WTC11 (cell line): ENCODE measurements around the gene SAMD10. TPM values are rescaled to one million over a fixed set of nuclear protein-coding genes. Genes with fewer than 3 reads are reported as not detected.
A peak's percentile ranks its signal among the peaks of the same experiment; 100 is the strongest.

Source experiments
- AFF4 ChIP-seq: sonication (generic); formaldehyde crosslinking; IDR thresholded peaks from 2 replicates; pipeline ENCODE4 v1.8.1; 2023; ENCODE audit warnings: mild to moderate bottlenecking, missing genetic modification reagents, borderline replicate concordance
- ARID4B ChIP-seq: sonication (generic); formaldehyde crosslinking; IDR thresholded peaks from 2 replicates; pipeline ENCODE4 v1.8.0; 2023; ENCODE audit warnings: missing genetic modification reagents, mild to moderate bottlenecking, borderline replicate concordance
- ATF1 ChIP-seq: sonication (generic); formaldehyde crosslinking; IDR thresholded peaks from 2 replicates; pipeline ENCODE4 v1.8.1; 2023; ENCODE audit warnings: mild to moderate bottlenecking, moderate library complexity, missing genetic modification reagents
- ATF3 ChIP-seq: sonication (generic); formaldehyde crosslinking; conservative IDR thresholded peaks from 2 replicates; pipeline ENCODE4 v1.8.1; 2022; ENCODE audit warnings: mild to moderate bottlenecking, missing genetic modification reagents
- CREM ChIP-seq: sonication (generic); formaldehyde crosslinking; IDR thresholded peaks from 2 replicates; pipeline ENCODE4 v1.8.1; 2022; ENCODE audit warnings: mild to moderate bottlenecking, missing genetic modification reagents, moderate library complexity
- ELF4 ChIP-seq: sonication (generic); formaldehyde crosslinking; IDR thresholded peaks from 2 replicates; pipeline ENCODE4 v1.8.1; 2022; ENCODE audit warnings: low read depth, mild to moderate bottlenecking, moderate library complexity, missing genetic modification reagents
- EMX1 ChIP-seq: fragments of 250-450 bp; sonication (Bioruptor Pico); IDR thresholded peaks from 2 replicates; pipeline ENCODE4 v1.8.0; 2021; ENCODE audit warnings: mild to moderate bottlenecking
- FOXP1 ChIP-seq: sonication (generic); formaldehyde crosslinking; IDR thresholded peaks from 2 replicates; pipeline ENCODE4 v1.8.0; 2022; ENCODE audit warnings: missing genetic modification reagents, mild to moderate bottlenecking, moderate library complexity, borderline replicate concordance
- GABPB1 ChIP-seq: sonication (generic); formaldehyde crosslinking; IDR thresholded peaks from 2 replicates; pipeline ENCODE4 v1.8.1; 2023; ENCODE audit warnings: mild to moderate bottlenecking, missing genetic modification reagents
- GRHL2 ChIP-seq: fragments of 250-450 bp; sonication (Bioruptor Pico); IDR thresholded peaks from 2 replicates; pipeline ENCODE4 v1.8.0; 2022; ENCODE audit warnings: mild to moderate bottlenecking, moderate library complexity; ENCODE audit not compliant: insufficient replicate concordance, severe bottlenecking
- MLX ChIP-seq: sonication (generic); formaldehyde crosslinking; IDR thresholded peaks from 2 replicates; pipeline ENCODE4 v1.8.1; 2023; ENCODE audit warnings: mild to moderate bottlenecking, missing genetic modification reagents, moderate library complexity
- SMAD4 ChIP-seq: sonication (generic); formaldehyde crosslinking; IDR thresholded peaks from 2 replicates; pipeline ENCODE4 v1.8.0; 2022; ENCODE audit warnings: mild to moderate bottlenecking, missing genetic modification reagents
- SP1 ChIP-seq: sonication (generic); formaldehyde crosslinking; conservative IDR thresholded peaks from 2 replicates; pipeline ENCODE4 v1.8.1; 2022; ENCODE audit warnings: missing genetic modification reagents
- STAT6 ChIP-seq: sonication (generic); formaldehyde crosslinking; conservative IDR thresholded peaks from 2 replicates; pipeline ENCODE4 v1.8.1; 2023; ENCODE audit warnings: mild to moderate bottlenecking, low read depth, missing genetic modification reagents, moderate library complexity
- TCF7 ChIP-seq: sonication (generic); formaldehyde crosslinking; IDR thresholded peaks from 2 replicates; pipeline ENCODE4 v1.8.0; 2022; ENCODE audit warnings: mild to moderate bottlenecking, low read depth, missing genetic modification reagents, moderate library complexity
- TEAD1 ChIP-seq: sonication (generic); formaldehyde crosslinking; IDR thresholded peaks from 2 replicates; pipeline ENCODE4 v1.8.0; 2022; ENCODE audit warnings: mild to moderate bottlenecking, missing genetic modification reagents
- ZMAT4 ChIP-seq: fragments of 250-450 bp; sonication (Bioruptor Pico); IDR thresholded peaks from 2 replicates; pipeline ENCODE4 v1.9.0; 2021; ENCODE audit warnings: mild to moderate bottlenecking
- ZNF232 ChIP-seq: sonication (generic); formaldehyde crosslinking; IDR thresholded peaks from 2 replicates; pipeline ENCODE4 v1.8.0; 2022; ENCODE audit warnings: mild to moderate bottlenecking, missing genetic modification reagents
- ZNF263 ChIP-seq: sonication (generic); formaldehyde crosslinking; IDR thresholded peaks from 2 replicates; pipeline ENCODE4 v1.8.1; 2022; ENCODE audit warnings: low read depth, mild to moderate bottlenecking, moderate library complexity, missing genetic modification reagents
- ZNF281 ChIP-seq: sonication (generic); formaldehyde crosslinking; IDR thresholded peaks from 2 replicates; pipeline ENCODE4 v1.8.0; 2023; ENCODE audit warnings: mild to moderate bottlenecking, missing genetic modification reagents
- ZSCAN18 ChIP-seq: fragments of 250-450 bp; sonication (Bioruptor Pico); IDR thresholded peaks from 2 replicates; pipeline ENCODE4 v2.1.2; 2022; ENCODE audit warnings: mild to moderate bottlenecking, moderate library complexity
- total RNA-seq: library from RNA; stranded (reverse); gene quantifications from 3 replicates; pipeline ENCODE4 v1.2.3, GENCODE V29; 2021

The SAMD10 gene
- total RNA-seq, 1 experiment from 2014 or later, result 6.2 TPM

- no peak for TF ChIP-seq TEAD1 (CRISPR knock-in tag)
- no peak for TF ChIP-seq MLX (CRISPR knock-in tag)
- TF ChIP-seq AFF4 (CRISPR knock-in tag), result no peak; the same call in 1 of the 2 replicates
- no peak for TF ChIP-seq ATF3
- TF ChIP-seq ZNF232 (CRISPR knock-in tag), result no peak
- TF ChIP-seq EMX1 (CRISPR knock-in tag), result 0 out of 2 replicates have a peak, but pooled peaks have one; percentile 23
- TF ChIP-seq GABPB1 (CRISPR knock-in tag), result peak; percentile 49
- no peak for TF ChIP-seq ZSCAN18
- peak; percentile 80; the same call in 1 of the 2 replicates for TF ChIP-seq FOXP1 (CRISPR knock-in tag)
- peak; percentile 42; the same call in 1 of the 2 replicates for TF ChIP-seq TCF7 (CRISPR knock-in tag)
- TF ChIP-seq ZNF263 (CRISPR knock-in tag), result no peak
- TF ChIP-seq SP1 (CRISPR knock-in tag), result peak; percentile 93
- TF ChIP-seq STAT6 (CRISPR knock-in tag), result peak; percentile 94; the same call in 1 of the 2 replicates
- TF ChIP-seq ARID4B, result peak; percentile 94
- no peak for TF ChIP-seq GRHL2 (CRISPR knock-in tag)
- TF ChIP-seq SMAD4, result no peak
- TF ChIP-seq ZNF281 (CRISPR knock-in tag), result no peak
- TF ChIP-seq CREM, result peak; percentile 33; the same call in 1 of the 2 replicates
- TF ChIP-seq ELF4 (CRISPR knock-in tag), result no peak
- no peak for TF ChIP-seq ATF1 (CRISPR knock-in tag)
- TF ChIP-seq ZMAT4 (CRISPR knock-in tag), result no peak
These were observed 23.4 kb downstream of the SAMD10 start, which contains the start of gene UCKL1 (continued) for GRCh38 chr20:63955827-63956663.
